KMS-11 (cell line): ENCODE data around the gene NBAS.

ENCODE experiments used
- H2AFZ ChIP-seq: fragments of 200-600 bp; sonication (generic); 2 replicates; pipeline ENCODE4 v1.6.1; 2016; ENCODE audit warnings: antibody characterized with exemption, mixed run types, low read depth
- H3K27ac ChIP-seq: fragments of 200-600 bp; sonication (generic); 2 replicates; pipeline ENCODE4 v1.6.1; 2016; ENCODE audit warnings: mild to moderate bottlenecking, mixed run types
- H3K27me3 ChIP-seq: fragments of 200-600 bp; sonication (generic); 2 replicates; pipeline ENCODE4 v1.6.1; 2017; ENCODE audit warnings: mild to moderate bottlenecking, low read depth, mixed run types, moderate library complexity; ENCODE audit not compliant: insufficient read depth
- H3K36me3 ChIP-seq: fragments of 200-600 bp; sonication (generic); 2 replicates; pipeline ENCODE4 v1.6.1; 2017; ENCODE audit warnings: mild to moderate bottlenecking, mixed run types; ENCODE audit not compliant: insufficient read depth
- H3K4me1 ChIP-seq: fragments of 200-600 bp; sonication (generic); 2 replicates; pipeline ENCODE4 v1.6.1; 2016; ENCODE audit warnings: mild to moderate bottlenecking, low read depth, mixed run types; ENCODE audit not compliant: poor library complexity, severe bottlenecking
- H3K4me2 ChIP-seq: fragments of 200-600 bp; sonication (generic); 2 replicates; pipeline ENCODE4 v1.7.0; 2016; ENCODE audit warnings: mild to moderate bottlenecking, mixed run types
- H3K4me3 ChIP-seq: fragments of 200-600 bp; sonication (generic); IDR thresholded peaks from 2 replicates; pipeline ENCODE4 v1.6.1; 2017; ENCODE audit warnings: low read depth, low read length, mixed read lengths; ENCODE audit not compliant: insufficient read depth
- H3K79me2 ChIP-seq: fragments of 200-600 bp; sonication (generic); 2 replicates; pipeline ENCODE4 v1.6.1; 2016; ENCODE audit warnings: low read depth, mixed run types; ENCODE audit not compliant: insufficient read depth
- H3K9ac ChIP-seq: fragments of 200-600 bp; sonication (generic); 2 replicates; pipeline ENCODE4 v1.6.1; 2016; ENCODE audit warnings: mild to moderate bottlenecking, mixed run types
- H4K20me1 ChIP-seq: fragments of 200-600 bp; sonication (generic); 2 replicates; pipeline ENCODE4 v1.6.1; 2016; ENCODE audit warnings: mild to moderate bottlenecking, mixed run types; ENCODE audit not compliant: insufficient read depth
- CTCF ChIP-seq: fragments of 200-600 bp; sonication (generic); conservative IDR thresholded peaks from 2 replicates; pipeline ENCODE4 v1.6.1; 2017; ENCODE audit warnings: low read depth, mild to moderate bottlenecking, antibody characterized with exemption, low read length, moderate library complexity, mixed read lengths

Gene NBAS

GRCh38 chr2:15436195-15436594 lies 124.9 kb downstream of the NBAS start:
- Histone ChIP-seq H3K27ac (no peak overlapping the region), H3K4me1 (no peaks in the 10 kb centered on the region), H2AFZ (no peak overlapping the region), H3K79me2 (no peaks in the 10 kb centered on the region), H3K4me3 (no peak overlapping the region), H3K36me3 (no peaks in the 10 kb centered on the region), H3K9ac (no peak overlapping the region), H3K27me3 (no peaks in the 10 kb centered on the region), H4K20me1 (no peaks in the 10 kb centered on the region), H3K4me2 (no peak overlapping the region)
- TF ChIP-seq CTCF, result no peak

GRCh38 chr2:15435474-15435873 lies 125.7 kb downstream of the NBAS start:
- no peak overlapping the region for H3K4me2 ChIP-seq

GRCh38 chr2:15432642-15433256 lies 128.4 kb downstream of the NBAS start:
- no peaks in the 10 kb centered on the region for H3K79me2 ChIP-seq
- H4K20me1 ChIP-seq, result no peaks in the 10 kb centered on the region
- no peak overlapping the region for H3K27ac ChIP-seq
- H3K27me3 ChIP-seq, result no peaks in the 10 kb centered on the region
- no peak overlapping the region for H3K4me2 ChIP-seq
- no peak for TF ChIP-seq CTCF
- no peaks in the 10 kb centered on the region for H3K36me3 ChIP-seq
- H3K4me1 ChIP-seq, result no peaks in the 10 kb centered on the region
- no peak overlapping the region for H2AFZ ChIP-seq
- no peak overlapping the region for H3K9ac ChIP-seq
- H3K4me3 ChIP-seq, result no peak overlapping the region

More at GRCh38 chr2:15435474-15435873, 125.7 kb downstream of the NBAS start:
- H3K4me3 ChIP-seq, result no peak overlapping the region
- H2AFZ ChIP-seq, result no peak overlapping the region
- no peak overlapping the region for H3K9ac ChIP-seq
- H3K27me3 ChIP-seq, result no peaks in the 10 kb centered on the region
- no peaks in the 10 kb centered on the region for H3K36me3 ChIP-seq
- TF ChIP-seq CTCF, result no peak
- no peaks in the 10 kb centered on the region for H3K79me2 ChIP-seq
- H3K4me1 ChIP-seq, result no peaks in the 10 kb centered on the region
- H3K27ac ChIP-seq, result no peak overlapping the region
- H4K20me1 ChIP-seq, result no peaks in the 10 kb centered on the region

GRCh38 chr2:15429032-15429431 lies 132.1 kb downstream of the NBAS start:
- Histone ChIP-seq H3K79me2 (no peaks in the 10 kb centered on the region), H3K36me3 (no peaks in the 10 kb centered on the region), H3K4me1 (no peaks in the 10 kb centered on the region), H3K27ac (no peak overlapping the region), H3K4me3 (no peak overlapping the region), H3K9ac (no peak overlapping the region), H3K4me2 (no peak overlapping the region), H4K20me1 (no peaks in the 10 kb centered on the region), H2AFZ (no peak overlapping the region), H3K27me3 (no peaks in the 10 kb centered on the region)
- TF ChIP-seq CTCF, result no peak
